H9 (cell line): ENCODE results near the gene LNP1. TPM values are rescaled to one million over a fixed set of nuclear protein-coding genes. Genes with fewer than 3 reads are reported as not detected.

Experiments used
- DNase-seq: peaks from one replicate; pipeline ENCODE4 v3.0.0-alpha.2; 2017
- H2AFZ ChIP-seq: one replicate; pipeline ENCODE4 v1.6.1; 2013; ENCODE audit warnings: mild to moderate bottlenecking, low read length, control low read depth, moderate library complexity
- H2AK5ac ChIP-seq: 2 replicates; pipeline ENCODE4 v1.6.1; 2013; ENCODE audit warnings: low read length, control low read depth, mixed read lengths; ENCODE audit not compliant: insufficient read length
- H2BK120ac ChIP-seq: one replicate; pipeline ENCODE4 v1.6.1; 2013; ENCODE audit warnings: low read depth, mild to moderate bottlenecking, low read length, control low read depth, inconsistent platforms; ENCODE audit not compliant: poor library complexity, severe bottlenecking
- H2BK12ac ChIP-seq: 2 replicates; pipeline ENCODE4 v1.6.1; 2013; ENCODE audit warnings: low read length, control low read depth, mixed read lengths, low read depth; ENCODE audit not compliant: insufficient read length
- H2BK15ac ChIP-seq: 2 replicates; pipeline ENCODE4 v1.6.1; 2013; ENCODE audit warnings: low read depth, low read length, control low read depth
- H2BK20ac ChIP-seq: one replicate; pipeline ENCODE4 v1.6.1; 2013; ENCODE audit warnings: low read depth, mild to moderate bottlenecking, low read length, control low read depth, inconsistent platforms; ENCODE audit not compliant: poor library complexity, severe bottlenecking
- H2BK5ac ChIP-seq: 2 replicates; pipeline ENCODE4 v1.6.1; 2013; ENCODE audit warnings: low read length, control low read depth, mixed read lengths; ENCODE audit not compliant: insufficient read length
- H3K14ac ChIP-seq: 2 replicates; pipeline ENCODE4 v1.6.1; 2013; ENCODE audit warnings: low read length, control low read depth; ENCODE audit not compliant: insufficient read depth
- H3K18ac ChIP-seq: 2 replicates; pipeline ENCODE4 v1.6.1; 2013; ENCODE audit warnings: low read depth, mild to moderate bottlenecking, mixed read lengths, low read length, control low read depth; ENCODE audit not compliant: insufficient read length
- H3K23ac ChIP-seq: 2 replicates; pipeline ENCODE4 v1.6.1; 2013; ENCODE audit warnings: low read length, control low read depth, mixed read lengths, low read depth; ENCODE audit not compliant: insufficient read length
- H3K23me2 ChIP-seq: 2 replicates; pipeline ENCODE4 v1.6.1; 2013; ENCODE audit warnings: low read depth, mild to moderate bottlenecking, mixed read lengths, low read length, control low read depth; ENCODE audit not compliant: insufficient read length, poor library complexity, severe bottlenecking
- H3K27ac ChIP-seq: 2 replicates; pipeline ENCODE4 v1.5.1; 2013; ENCODE audit warnings: low read length, control low read depth, mixed read lengths, low read depth; ENCODE audit not compliant: insufficient read length
- H3K27me3 ChIP-seq: 2 replicates; pipeline ENCODE4 v1.6.1; 2013; ENCODE audit warnings: low read length, control low read depth, inconsistent platforms; ENCODE audit not compliant: insufficient read depth
- H3K4ac ChIP-seq: 2 replicates; pipeline ENCODE4 v1.6.1; 2013; ENCODE audit warnings: low read depth, mild to moderate bottlenecking, control low read depth, inconsistent platforms, low read length, moderate library complexity
- H3K4me1 ChIP-seq: 2 replicates; pipeline ENCODE4 v1.6.1; 2013; ENCODE audit warnings: low read length, control low read depth, inconsistent platforms; ENCODE audit not compliant: insufficient read depth
- H3K4me2 ChIP-seq: 2 replicates; pipeline ENCODE4 v1.6.1; 2013; ENCODE audit warnings: low read length, control low read depth, mixed read lengths; ENCODE audit not compliant: insufficient read length, insufficient read depth
- H3K56ac ChIP-seq: 2 replicates; pipeline ENCODE4 v1.6.1; 2013; ENCODE audit warnings: low read depth, mild to moderate bottlenecking, mixed read lengths, low read length, control low read depth; ENCODE audit not compliant: insufficient read length
- H3K79me1 ChIP-seq: 2 replicates; pipeline ENCODE4 v1.6.1; 2013; ENCODE audit warnings: low read depth, mild to moderate bottlenecking, moderate library complexity, low read length, control low read depth, inconsistent platforms; ENCODE audit not compliant: insufficient read depth, poor library complexity, severe bottlenecking
- H3K79me2 ChIP-seq: 2 replicates; pipeline ENCODE4 v1.6.1; 2013; ENCODE audit warnings: low read length, control low read depth, inconsistent platforms; ENCODE audit not compliant: insufficient read depth
- H3K9ac ChIP-seq: 2 replicates; pipeline ENCODE4 v1.6.1; 2013; ENCODE audit warnings: low read length, control low read depth, mixed read lengths; ENCODE audit not compliant: insufficient read length; ENCODE audit errors: extremely low read depth
- H3K9me3 ChIP-seq: one replicate; pipeline ENCODE4 v1.6.1; 2013; ENCODE audit warnings: low read depth, low read length, inconsistent platforms; ENCODE audit not compliant: control insufficient read depth
- H3T11ph ChIP-seq: one replicate; pipeline ENCODE4 v1.6.1; 2013; ENCODE audit warnings: mild to moderate bottlenecking, low read length, control low read depth, inconsistent platforms
- H4K20me1 ChIP-seq: one replicate; pipeline ENCODE4 v1.6.1; 2013; ENCODE audit not compliant: control insufficient read depth, insufficient read length, insufficient read depth
- H4K5ac ChIP-seq: 2 replicates; pipeline ENCODE4 v1.6.1; 2013; ENCODE audit warnings: low read depth, mild to moderate bottlenecking, mixed read lengths, low read length, control low read depth; ENCODE audit not compliant: insufficient read length
- H4K8ac ChIP-seq: replicated peaks from 2 replicates; pipeline ENCODE4 v1.6.1; 2013; ENCODE audit warnings: low read length, control low read depth, mixed read lengths, low read depth; ENCODE audit not compliant: insufficient read length
- H4K91ac ChIP-seq: 2 replicates; pipeline ENCODE4 v1.6.1; 2013; ENCODE audit warnings: low read depth, mild to moderate bottlenecking, moderate library complexity, mixed read lengths, low read length, control low read depth; ENCODE audit not compliant: insufficient read length
- H3K27ac Mint-ChIP-seq, 3 experiments: 2 replicates in 2 of 3; 3 replicates in 1 of 3; pipeline ENCODE4 v1.8.0; 2020 to 2021; ENCODE audit warnings: mixed read lengths in 3 of 3, mild to moderate bottlenecking in 1 of 3, moderate library complexity in 1 of 3
- H3K27me3 Mint-ChIP-seq: 2 replicates; pipeline ENCODE4 v1.8.0; 2021; ENCODE audit warnings: low read depth, mild to moderate bottlenecking, moderate library complexity, mixed read lengths
- H3K36me3 Mint-ChIP-seq, 3 experiments: 2 replicates in 2 of 3; 3 replicates in 1 of 3; pipeline ENCODE4 v1.8.0; 2020 to 2021; ENCODE audit warnings: low read depth in 3 of 3, mixed read lengths in 3 of 3; ENCODE audit not compliant: insufficient read depth in 1 of 3
- H3K4me1 Mint-ChIP-seq, 2 experiments: 2 replicates each; pipeline ENCODE4 v1.8.0; 2020; ENCODE audit warnings: mixed read lengths in 2 of 2
- H3K4me3 Mint-ChIP-seq, 2 experiments: 2 replicates in 1 of 2; 3 replicates in 1 of 2; pipeline ENCODE4 v1.8.0; 2020 to 2021; ENCODE audit warnings: mild to moderate bottlenecking in 2 of 2, mixed read lengths in 2 of 2, moderate library complexity in 1 of 2
- H3K9me3 Mint-ChIP-seq, 2 experiments: 2 replicates in 1 of 2; 3 replicates in 1 of 2; pipeline ENCODE4 v1.8.0; 2020; ENCODE audit warnings: mild to moderate bottlenecking in 2 of 2, mixed read lengths in 2 of 2, moderate library complexity in 1 of 2
- WGBS: extraction: QIAGEN DNeasy Blood & Tissue Kit; methylation state at CpG from one replicate; pipeline ENCODE4 v1.1.7; 2013; ENCODE audit warnings: missing lambda C conversion rate, low lambda C conversion rate, mixed read lengths; ENCODE audit not compliant: insufficient read length; ENCODE audit errors: extremely low coverage; 5-methylcytosine and 5-hydroxymethylcytosine counted together
- total RNA-seq: library from RNA; stranded (reverse); gene quantifications from 2 replicates; pipeline ENCODE4 v1.2.1, GENCODE V29; 2021
- TF ChIP-seq, protein P1 (sequence below): fragments of 200-600 bp; sonication (generic); conservative IDR thresholded peaks from 3 replicates; pipeline ENCODE4 v1.8.0; 2021; ENCODE audit warnings: antibody characterized with exemption, mild to moderate bottlenecking

LNP1 gene
- total RNA-seq, 1 experiment from 2014 or later: 4.1 TPM

DNA sequence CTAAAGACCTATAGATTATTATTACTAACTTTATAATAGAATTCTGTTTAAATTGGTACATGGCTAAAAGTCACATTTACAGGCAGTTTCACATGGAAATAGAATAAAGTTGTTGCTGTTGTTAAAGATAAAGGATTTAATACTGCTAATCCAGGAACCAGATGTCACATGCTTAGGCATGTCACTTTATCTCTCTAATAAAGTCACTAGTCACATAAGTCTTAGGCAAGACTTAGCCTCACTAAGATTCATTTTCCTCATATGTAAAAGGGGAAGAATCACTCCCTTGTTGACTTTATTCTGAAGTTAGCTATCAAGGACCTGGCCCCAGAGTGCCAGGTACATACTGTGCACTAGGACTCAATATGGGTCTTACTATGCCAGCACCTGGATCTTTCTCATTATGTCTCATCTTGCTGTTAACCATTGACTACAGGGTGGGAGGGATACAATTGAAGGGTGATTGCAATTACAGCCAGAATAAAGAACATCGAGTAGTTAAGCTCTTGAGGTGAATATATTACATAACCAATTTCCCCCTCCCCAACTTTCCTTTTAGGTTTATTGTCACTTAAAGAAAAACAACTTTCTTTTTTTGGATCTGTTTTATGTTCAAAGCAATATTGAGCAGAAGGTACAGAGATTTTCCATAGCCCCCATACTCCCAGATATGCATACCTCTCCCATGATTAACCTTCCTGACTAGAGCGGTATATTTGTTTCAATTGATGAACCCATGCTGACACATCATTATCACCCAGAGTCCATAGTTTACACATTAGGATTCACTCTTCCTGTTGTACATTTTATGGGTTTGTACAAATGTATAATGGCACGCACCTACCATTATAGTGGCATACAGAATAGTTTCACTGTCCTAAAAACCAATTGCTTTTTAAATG is 36.6 kb downstream of the LNP1 start:
- Histone ChIP-seq H3K4me2 (no peak overlapping the region), H3K9me3 (no peaks in the 10 kb centered on the region)

More for the DNA sequence above, 36.6 kb downstream of the LNP1 start:
- Histone ChIP-seq H4K91ac (no peak overlapping the region), H2AFZ (no peak overlapping the region), H3K23me2 (no peaks in the 10 kb centered on the region), H3K14ac (no peak overlapping the region), H3K27ac (no peak overlapping the region), H3K18ac (no peak overlapping the region), H3K56ac (no peak overlapping the region), H2BK20ac (no peak overlapping the region), H3K4ac (no peak overlapping the region), H3K4me1 (no peaks in the 10 kb centered on the region), H4K8ac (no peak overlapping the region), H2BK12ac (no peak overlapping the region), H3K79me1 (no peaks in the 10 kb centered on the region), H2BK5ac (no peak overlapping the region), H2BK120ac (no peak overlapping the region), H2AK5ac (no peak overlapping the region), H3K27me3 (no peaks in the 10 kb centered on the region), H4K5ac (no peak overlapping the region), H2BK15ac (no peak overlapping the region), H3T11ph (no peak overlapping the region), H3K23ac (no peak overlapping the region), H3K79me2 (no peaks in the 10 kb centered on the region), H4K20me1 (no peaks in the 10 kb centered on the region), H3K9ac (no peak overlapping the region)
- Mint-ChIP-seq H3K27me3 (no peaks in the 10 kb centered on the region), H3K4me3 (no peak overlapping the region), H3K9me3 (peaks cover 19 to 28% of the 10 kb centered on the region in 2 experiments; a peak in 4 of 5 replicates), H3K27ac (peak overlapping the region in 1 of 3 experiments; percentile 35; a peak in 1 of 7 replicates), H3K36me3 (peaks cover 21 to 34% (median 29%) of the 10 kb centered on the region in 3 experiments), H3K4me1 (peaks cover 9 to 12% of the 10 kb centered on the region in 2 experiments)
- WGBS: no CpG with 5 or more reads among the region's 3 CpGs
- DNase-seq: no peak
- TF ChIP-seq, protein P1, sequence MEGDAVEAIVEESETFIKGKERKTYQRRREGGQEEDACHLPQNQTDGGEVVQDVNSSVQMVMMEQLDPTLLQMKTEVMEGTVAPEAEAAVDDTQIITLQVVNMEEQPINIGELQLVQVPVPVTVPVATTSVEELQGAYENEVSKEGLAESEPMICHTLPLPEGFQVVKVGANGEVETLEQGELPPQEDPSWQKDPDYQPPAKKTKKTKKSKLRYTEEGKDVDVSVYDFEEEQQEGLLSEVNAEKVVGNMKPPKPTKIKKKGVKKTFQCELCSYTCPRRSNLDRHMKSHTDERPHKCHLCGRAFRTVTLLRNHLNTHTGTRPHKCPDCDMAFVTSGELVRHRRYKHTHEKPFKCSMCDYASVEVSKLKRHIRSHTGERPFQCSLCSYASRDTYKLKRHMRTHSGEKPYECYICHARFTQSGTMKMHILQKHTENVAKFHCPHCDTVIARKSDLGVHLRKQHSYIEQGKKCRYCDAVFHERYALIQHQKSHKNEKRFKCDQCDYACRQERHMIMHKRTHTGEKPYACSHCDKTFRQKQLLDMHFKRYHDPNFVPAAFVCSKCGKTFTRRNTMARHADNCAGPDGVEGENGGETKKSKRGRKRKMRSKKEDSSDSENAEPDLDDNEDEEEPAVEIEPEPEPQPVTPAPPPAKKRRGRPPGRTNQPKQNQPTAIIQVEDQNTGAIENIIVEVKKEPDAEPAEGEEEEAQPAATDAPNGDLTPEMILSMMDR: no peak
